ENCODE results near the gene HMBS. TPM values are rescaled to one million over a fixed set of nuclear protein-coding genes. Genes with fewer than 3 reads are reported as not detected.

The HMBS gene
- total and polyA plus RNA-seq, 2 of the 8 experiments (the other 6 are each of a cell fraction or from before 2014, with no cell fraction given) = 69.3 to 109 TPM

DNA sequence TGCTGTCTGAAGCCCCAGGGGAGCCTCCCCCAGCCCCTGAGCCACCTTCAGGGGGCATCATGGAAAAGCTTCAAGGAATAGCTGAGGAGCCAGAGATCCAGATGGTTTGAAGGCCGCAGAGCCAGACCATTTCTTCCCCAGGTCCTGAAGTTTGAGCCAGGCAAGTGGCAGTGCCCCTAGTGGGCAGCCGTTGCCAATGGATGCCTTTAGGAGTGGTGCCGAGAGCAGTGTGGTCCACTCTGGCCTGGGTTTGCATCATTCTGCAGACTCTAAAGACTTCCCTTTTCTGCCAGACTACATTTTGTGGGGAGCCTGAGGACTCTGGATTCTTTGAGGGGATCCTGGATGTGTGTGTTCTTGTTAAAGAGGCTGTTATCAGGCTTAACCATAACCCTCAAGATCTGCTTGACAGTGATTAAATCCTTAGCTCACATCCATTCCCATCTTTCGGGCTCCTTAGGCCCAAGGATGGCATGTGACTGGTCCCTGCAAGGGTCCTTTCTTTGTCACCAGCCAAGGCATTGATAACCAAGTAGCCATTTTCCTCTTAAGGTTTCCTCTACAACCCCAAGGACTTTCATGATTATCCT lies 49.8 kb downstream of the HMBS start:
- Histone ChIP-seq H3K36me3 (ENCODE audit: control insufficient read depth in 2 of 4, insufficient read depth in 4 of 4, low read length in 3 of 4) (peaks cover 23 to 37% (median 28%) of the 10 kb centered on the region in 4 experiments), H2BK12ac (ENCODE audit: low read depth, low read length) (no peak overlapping the region), H3K4ac (replicated peaks; ENCODE audit: insufficient read length, low read depth, low read length) (no peak overlapping the region), H2AFZ (ENCODE audit: low read length) (no peak overlapping the region), H4K91ac (replicated peaks; ENCODE audit: insufficient read length, low read length) (no peak overlapping the region), H3K4me1 (replicated peaks in 1 of 4; ENCODE audit: control insufficient read depth in 3 of 4, insufficient read depth in 4 of 4, low read length in 3 of 4) (no peaks in the 10 kb centered on the region), H3K23ac (ENCODE audit: insufficient read length) (no peak overlapping the region), H2BK5ac (ENCODE audit: low read depth, low read length) (no peak overlapping the region), H3K9me3 (ENCODE audit: insufficient read depth in 2 of 2, low read depth in 1 of 2, low read length in 1 of 2) (no peaks in the 10 kb centered on the region), H3K18ac (ENCODE audit: extremely low read depth, low read length) (no peak overlapping the region), H3K79me2 (ENCODE audit: control insufficient read depth in 1 of 2, insufficient read depth in 2 of 2, low read length in 2 of 2) (no peaks in the 10 kb centered on the region), H3K27me3 (replicated peaks in 1 of 4; ENCODE audit: control insufficient read depth in 3 of 4, extremely low read depth in 1 of 4, insufficient read depth in 3 of 4, low read length in 3 of 4) (no peaks in the 10 kb centered on the region), H2BK120ac (replicated peaks; ENCODE audit: low read depth, low read length) (no peak overlapping the region), H2AK5ac (ENCODE audit: low read depth, low read length) (no peak overlapping the region), H2BK20ac (ENCODE audit: low read length) (no peak overlapping the region), H4K8ac (ENCODE audit: extremely low read depth, insufficient read depth, low read length) (no peak overlapping the region), H3K4me3 (ENCODE audit: extremely low read depth in 1 of 4, insufficient read depth in 2 of 4, low read depth in 3 of 4, low read length in 4 of 4) (no peak overlapping the region), H3K14ac (ENCODE audit: insufficient read length) (no peak overlapping the region), H4K20me1 (replicated peaks in 1 of 2; ENCODE audit: control insufficient read depth in 1 of 2, insufficient read depth in 2 of 2, low read length in 2 of 2) (peaks cover 0 to 5% of the 10 kb centered on the region in 2 experiments), H3K79me1 (ENCODE audit: low read depth, low read length) (no peaks in the 10 kb centered on the region), H3K23me2 (ENCODE audit: low read depth, low read length) (no peaks in the 10 kb centered on the region), H3K9ac (replicated peaks in 1 of 4; ENCODE audit: extremely low read depth in 1 of 4, low read depth in 3 of 4, low read length in 3 of 4) (no peak overlapping the region), H3K4me2 (ENCODE audit: insufficient read depth in 1 of 2, low read depth in 2 of 2, low read length in 2 of 2) (no peak overlapping the region), H2BK15ac (ENCODE audit: low read length) (no peak overlapping the region), H3K27ac (ENCODE audit: low read depth, low read length) (no peak overlapping the region), H3K56ac (replicated peaks; ENCODE audit: insufficient read length, low read depth, low read length) (no peak overlapping the region), H4K5ac (ENCODE audit: insufficient read length, low read depth, low read length) (no peak overlapping the region)
- ChIA-PET CTCF (ENCODE audit: partially characterized antibody) (interaction anchor here (0.7 to 5.9 kb wide), 28 partner anchors 9 to 269 kb away, joined by 3 to 33 read pairs (median 5); partner anchors contain the start of gene ABCG4), POLR2A (ENCODE audit: partially characterized antibody) (interaction anchor here (0.8 to 2.0 kb wide), 11 partner anchors 8 to 116 kb away, joined by 3 to 7 read pairs (median 4); partner anchors contain the start of genes C2CD2L, DPAGT1, HINFP and NLRX1)
- DNase-seq (ENCODE audit: low read depth in 1 of 2, low spot score in 2 of 2) = peak in 1 of 2 experiments; percentile 61
- no peak for FAIRE-seq
- WGBS, 2 experiments (ENCODE audit: extremely low coverage in 1 of 2, insufficient coverage in 1 of 2, insufficient read length in 1 of 2, insufficient replicate concordance in 2 of 2, low coverage in 1 of 2, low lambda C conversion rate in 2 of 2, missing lambda C conversion rate in 1 of 2) = 86% methylated on average over 4 of the region's 4 CpGs; no CpG with 5 or more reads in 1 of the 2 experiments
